H9 (cell line): Measurements from ENCODE around the gene PRG2. TPM values are rescaled to one million over a fixed set of nuclear protein-coding genes. Genes with fewer than 3 reads are reported as not detected.

ENCODE experiments used
- DNase-seq: peaks from one replicate; pipeline ENCODE4 v3.0.0-alpha.2; 2017
- H2AFZ ChIP-seq: one replicate; pipeline ENCODE4 v1.6.1; 2013; ENCODE audit warnings: mild to moderate bottlenecking, low read length, control low read depth, moderate library complexity
- H2AK5ac ChIP-seq: 2 replicates; pipeline ENCODE4 v1.6.1; 2013; ENCODE audit warnings: low read length, control low read depth, mixed read lengths; ENCODE audit not compliant: insufficient read length
- H2BK120ac ChIP-seq: one replicate; pipeline ENCODE4 v1.6.1; 2013; ENCODE audit warnings: low read depth, mild to moderate bottlenecking, low read length, control low read depth, inconsistent platforms; ENCODE audit not compliant: poor library complexity, severe bottlenecking
- H2BK12ac ChIP-seq: 2 replicates; pipeline ENCODE4 v1.6.1; 2013; ENCODE audit warnings: low read length, control low read depth, mixed read lengths, low read depth; ENCODE audit not compliant: insufficient read length
- H2BK15ac ChIP-seq: 2 replicates; pipeline ENCODE4 v1.6.1; 2013; ENCODE audit warnings: low read depth, low read length, control low read depth
- H2BK20ac ChIP-seq: one replicate; pipeline ENCODE4 v1.6.1; 2013; ENCODE audit warnings: low read depth, mild to moderate bottlenecking, low read length, control low read depth, inconsistent platforms; ENCODE audit not compliant: poor library complexity, severe bottlenecking
- H2BK5ac ChIP-seq: 2 replicates; pipeline ENCODE4 v1.6.1; 2013; ENCODE audit warnings: low read length, control low read depth, mixed read lengths; ENCODE audit not compliant: insufficient read length
- H3K14ac ChIP-seq: 2 replicates; pipeline ENCODE4 v1.6.1; 2013; ENCODE audit warnings: low read length, control low read depth; ENCODE audit not compliant: insufficient read depth
- H3K18ac ChIP-seq: 2 replicates; pipeline ENCODE4 v1.6.1; 2013; ENCODE audit warnings: low read depth, mild to moderate bottlenecking, mixed read lengths, low read length, control low read depth; ENCODE audit not compliant: insufficient read length
- H3K23ac ChIP-seq: 2 replicates; pipeline ENCODE4 v1.6.1; 2013; ENCODE audit warnings: low read length, control low read depth, mixed read lengths, low read depth; ENCODE audit not compliant: insufficient read length
- H3K23me2 ChIP-seq: 2 replicates; pipeline ENCODE4 v1.6.1; 2013; ENCODE audit warnings: low read depth, mild to moderate bottlenecking, mixed read lengths, low read length, control low read depth; ENCODE audit not compliant: insufficient read length, poor library complexity, severe bottlenecking
- H3K27ac ChIP-seq: 2 replicates; pipeline ENCODE4 v1.5.1; 2013; ENCODE audit warnings: low read length, control low read depth, mixed read lengths, low read depth; ENCODE audit not compliant: insufficient read length
- H3K27me3 ChIP-seq: 2 replicates; pipeline ENCODE4 v1.6.1; 2013; ENCODE audit warnings: low read length, control low read depth, inconsistent platforms; ENCODE audit not compliant: insufficient read depth
- H3K4ac ChIP-seq: 2 replicates; pipeline ENCODE4 v1.6.1; 2013; ENCODE audit warnings: low read depth, mild to moderate bottlenecking, control low read depth, inconsistent platforms, low read length, moderate library complexity
- H3K4me1 ChIP-seq: 2 replicates; pipeline ENCODE4 v1.6.1; 2013; ENCODE audit warnings: low read length, control low read depth, inconsistent platforms; ENCODE audit not compliant: insufficient read depth
- H3K4me2 ChIP-seq: 2 replicates; pipeline ENCODE4 v1.6.1; 2013; ENCODE audit warnings: low read length, control low read depth, mixed read lengths; ENCODE audit not compliant: insufficient read length, insufficient read depth
- H3K56ac ChIP-seq: 2 replicates; pipeline ENCODE4 v1.6.1; 2013; ENCODE audit warnings: low read depth, mild to moderate bottlenecking, mixed read lengths, low read length, control low read depth; ENCODE audit not compliant: insufficient read length
- H3K79me1 ChIP-seq: 2 replicates; pipeline ENCODE4 v1.6.1; 2013; ENCODE audit warnings: low read depth, mild to moderate bottlenecking, moderate library complexity, low read length, control low read depth, inconsistent platforms; ENCODE audit not compliant: insufficient read depth, poor library complexity, severe bottlenecking
- H3K79me2 ChIP-seq: 2 replicates; pipeline ENCODE4 v1.6.1; 2013; ENCODE audit warnings: low read length, control low read depth, inconsistent platforms; ENCODE audit not compliant: insufficient read depth
- H3K9ac ChIP-seq: 2 replicates; pipeline ENCODE4 v1.6.1; 2013; ENCODE audit warnings: low read length, control low read depth, mixed read lengths; ENCODE audit not compliant: insufficient read length; ENCODE audit errors: extremely low read depth
- H3K9me3 ChIP-seq: one replicate; pipeline ENCODE4 v1.6.1; 2013; ENCODE audit warnings: low read depth, low read length, inconsistent platforms; ENCODE audit not compliant: control insufficient read depth
- H3T11ph ChIP-seq: one replicate; pipeline ENCODE4 v1.6.1; 2013; ENCODE audit warnings: mild to moderate bottlenecking, low read length, control low read depth, inconsistent platforms
- H4K20me1 ChIP-seq: one replicate; pipeline ENCODE4 v1.6.1; 2013; ENCODE audit not compliant: control insufficient read depth, insufficient read length, insufficient read depth
- H4K5ac ChIP-seq: 2 replicates; pipeline ENCODE4 v1.6.1; 2013; ENCODE audit warnings: low read depth, mild to moderate bottlenecking, mixed read lengths, low read length, control low read depth; ENCODE audit not compliant: insufficient read length
- H4K8ac ChIP-seq: replicated peaks from 2 replicates; pipeline ENCODE4 v1.6.1; 2013; ENCODE audit warnings: low read length, control low read depth, mixed read lengths, low read depth; ENCODE audit not compliant: insufficient read length
- H4K91ac ChIP-seq: 2 replicates; pipeline ENCODE4 v1.6.1; 2013; ENCODE audit warnings: low read depth, mild to moderate bottlenecking, moderate library complexity, mixed read lengths, low read length, control low read depth; ENCODE audit not compliant: insufficient read length
- H3K27ac Mint-ChIP-seq, 3 experiments: 2 replicates in 2 of 3; 3 replicates in 1 of 3; pipeline ENCODE4 v1.8.0; 2020 to 2021; ENCODE audit warnings: mixed read lengths in 3 of 3, mild to moderate bottlenecking in 1 of 3, moderate library complexity in 1 of 3
- H3K27me3 Mint-ChIP-seq: 2 replicates; pipeline ENCODE4 v1.8.0; 2021; ENCODE audit warnings: low read depth, mild to moderate bottlenecking, moderate library complexity, mixed read lengths
- H3K36me3 Mint-ChIP-seq, 3 experiments: 2 replicates in 2 of 3; 3 replicates in 1 of 3; pipeline ENCODE4 v1.8.0; 2020 to 2021; ENCODE audit warnings: low read depth in 3 of 3, mixed read lengths in 3 of 3; ENCODE audit not compliant: insufficient read depth in 1 of 3
- H3K4me1 Mint-ChIP-seq, 2 experiments: 2 replicates each; pipeline ENCODE4 v1.8.0; 2020; ENCODE audit warnings: mixed read lengths in 2 of 2
- H3K4me3 Mint-ChIP-seq, 2 experiments: 2 replicates in 1 of 2; 3 replicates in 1 of 2; pipeline ENCODE4 v1.8.0; 2020 to 2021; ENCODE audit warnings: mild to moderate bottlenecking in 2 of 2, mixed read lengths in 2 of 2, moderate library complexity in 1 of 2
- H3K9me3 Mint-ChIP-seq, 2 experiments: 2 replicates in 1 of 2; 3 replicates in 1 of 2; pipeline ENCODE4 v1.8.0; 2020; ENCODE audit warnings: mild to moderate bottlenecking in 2 of 2, mixed read lengths in 2 of 2, moderate library complexity in 1 of 2
- total RNA-seq: library from RNA; stranded (reverse); gene quantifications from 2 replicates; pipeline ENCODE4 v1.2.1, GENCODE V29; 2021
- TF ChIP-seq, protein P1 (sequence below): fragments of 200-600 bp; sonication (generic); conservative IDR thresholded peaks from 3 replicates; pipeline ENCODE4 v1.8.0; 2021; ENCODE audit warnings: antibody characterized with exemption, mild to moderate bottlenecking

Gene PRG2
- total RNA-seq, 1 experiment from 2014 or later = not detected

DNA sequence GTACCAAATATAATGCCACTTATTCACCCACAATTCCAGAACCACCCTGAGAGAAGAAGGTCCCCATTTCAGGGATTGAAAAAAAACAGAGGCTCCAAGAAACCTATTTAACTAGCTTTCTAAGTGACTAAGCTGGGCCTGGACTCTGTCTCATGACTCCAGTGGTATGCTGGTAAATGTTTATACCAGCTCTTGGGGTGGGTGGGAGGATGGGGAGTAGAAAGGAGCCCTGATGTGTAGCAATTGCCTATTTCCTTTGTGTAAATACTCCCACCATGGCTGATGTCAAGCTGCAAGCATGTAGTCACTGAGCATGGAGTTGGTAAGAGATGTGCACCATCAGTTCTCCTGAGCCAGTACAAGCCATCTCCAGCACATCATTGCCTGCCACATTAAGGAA, 12.3 kb downstream of the PRG2 start:
- H3K9me3 ChIP-seq = no peaks in the 10 kb centered on the region

More for the DNA sequence above, 12.3 kb downstream of the PRG2 start:
- no peak overlapping the region for H3K4ac ChIP-seq
- TF ChIP-seq, protein P1, sequence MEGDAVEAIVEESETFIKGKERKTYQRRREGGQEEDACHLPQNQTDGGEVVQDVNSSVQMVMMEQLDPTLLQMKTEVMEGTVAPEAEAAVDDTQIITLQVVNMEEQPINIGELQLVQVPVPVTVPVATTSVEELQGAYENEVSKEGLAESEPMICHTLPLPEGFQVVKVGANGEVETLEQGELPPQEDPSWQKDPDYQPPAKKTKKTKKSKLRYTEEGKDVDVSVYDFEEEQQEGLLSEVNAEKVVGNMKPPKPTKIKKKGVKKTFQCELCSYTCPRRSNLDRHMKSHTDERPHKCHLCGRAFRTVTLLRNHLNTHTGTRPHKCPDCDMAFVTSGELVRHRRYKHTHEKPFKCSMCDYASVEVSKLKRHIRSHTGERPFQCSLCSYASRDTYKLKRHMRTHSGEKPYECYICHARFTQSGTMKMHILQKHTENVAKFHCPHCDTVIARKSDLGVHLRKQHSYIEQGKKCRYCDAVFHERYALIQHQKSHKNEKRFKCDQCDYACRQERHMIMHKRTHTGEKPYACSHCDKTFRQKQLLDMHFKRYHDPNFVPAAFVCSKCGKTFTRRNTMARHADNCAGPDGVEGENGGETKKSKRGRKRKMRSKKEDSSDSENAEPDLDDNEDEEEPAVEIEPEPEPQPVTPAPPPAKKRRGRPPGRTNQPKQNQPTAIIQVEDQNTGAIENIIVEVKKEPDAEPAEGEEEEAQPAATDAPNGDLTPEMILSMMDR = no peak
- no peaks in the 10 kb centered on the region for H3K9me3 Mint-ChIP-seq
- no peak overlapping the region for H3K18ac ChIP-seq
- no peak overlapping the region for H3K23ac ChIP-seq
- H3K27me3 ChIP-seq = no peaks in the 10 kb centered on the region; the same call in 1 of the 2 replicates
- no peak overlapping the region for H3K27ac Mint-ChIP-seq
- no peak overlapping the region for H3K56ac ChIP-seq
- no peaks in the 10 kb centered on the region; the same call in 1 of the 2 replicates for H3K4me1 ChIP-seq
- no peak overlapping the region for H3K4me3 Mint-ChIP-seq
- no peak overlapping the region for H2AFZ ChIP-seq
- H3T11ph ChIP-seq = no peak overlapping the region
- no peak overlapping the region for H2BK20ac ChIP-seq
- H2BK120ac ChIP-seq = no peak overlapping the region
- peaks cover 3 to 15% of the 10 kb centered on the region in 2 experiments for H3K4me1 Mint-ChIP-seq
- H3K79me2 ChIP-seq = no peaks in the 10 kb centered on the region
- H3K79me1 ChIP-seq = no peaks in the 10 kb centered on the region
- no peaks in the 10 kb centered on the region for H3K36me3 Mint-ChIP-seq
- H4K8ac ChIP-seq = no peak overlapping the region
- no peak overlapping the region for H3K14ac ChIP-seq
- H3K4me2 ChIP-seq = no peak overlapping the region
- H2BK12ac ChIP-seq = no peak overlapping the region
- no peak overlapping the region for H4K5ac ChIP-seq
- DNase-seq = no peak
- H2AK5ac ChIP-seq = no peak overlapping the region
- H3K23me2 ChIP-seq = no peaks in the 10 kb centered on the region
- H2BK5ac ChIP-seq = no peak overlapping the region
- H3K27ac ChIP-seq = no peak overlapping the region
- no peaks in the 10 kb centered on the region for H4K20me1 ChIP-seq
- no peak overlapping the region for H3K9ac ChIP-seq
- H2BK15ac ChIP-seq = no peak overlapping the region
- no peak overlapping the region for H4K91ac ChIP-seq
- peaks cover 53% of the 10 kb centered on the region for H3K27me3 Mint-ChIP-seq
